Pons (tissue), 1 donor: Measurements from ENCODE around the gene MLNR.
A peak's percentile ranks its signal among the peaks of the same experiment; 100 is the strongest.

Source experiments
- DNase-seq: peaks from one replicate; pipeline ENCODE4 v3.0.0-alpha.2; 2016; ENCODE audit warnings: low spot score

The MLNR gene

DNA sequence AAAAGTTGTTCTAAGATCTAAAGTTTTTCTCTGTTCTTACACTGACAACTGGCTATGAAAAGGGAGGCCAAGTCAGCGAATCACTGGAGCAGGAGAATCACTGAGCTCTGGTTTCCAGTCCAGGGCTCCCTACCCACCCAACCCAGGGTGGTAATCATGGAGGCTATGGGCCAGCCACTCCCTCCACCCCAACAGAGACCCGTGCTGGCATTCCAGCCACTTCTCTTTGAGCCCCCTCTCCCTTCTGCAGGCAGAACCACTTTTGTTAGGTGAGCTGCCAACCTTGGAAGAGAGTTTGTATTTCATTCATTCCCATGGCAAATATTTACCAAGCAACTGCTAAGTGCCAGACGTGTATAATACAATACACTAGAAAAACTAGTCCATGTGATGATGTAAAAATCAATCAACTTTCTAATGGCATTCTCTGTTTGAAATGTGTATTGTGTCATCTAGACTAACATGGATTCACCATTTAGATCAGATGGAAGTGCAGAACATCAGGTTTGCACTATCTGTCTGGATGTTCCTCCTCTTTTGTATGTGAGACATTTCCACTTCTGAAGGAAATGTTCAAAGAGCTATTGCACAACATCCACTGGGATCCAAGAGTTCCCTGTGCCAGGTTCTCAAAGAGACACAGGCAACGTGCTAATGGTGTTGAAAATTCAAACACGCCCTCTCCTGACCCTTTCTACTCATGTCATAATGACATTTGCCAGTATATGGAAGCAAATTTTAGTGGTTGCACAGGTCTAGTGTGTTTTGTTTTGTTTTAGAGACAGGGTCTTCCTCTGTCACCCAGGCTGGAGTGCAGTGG, 5.3 kb downstream of the MLNR start:
- no peak for DNase-seq

DNA sequence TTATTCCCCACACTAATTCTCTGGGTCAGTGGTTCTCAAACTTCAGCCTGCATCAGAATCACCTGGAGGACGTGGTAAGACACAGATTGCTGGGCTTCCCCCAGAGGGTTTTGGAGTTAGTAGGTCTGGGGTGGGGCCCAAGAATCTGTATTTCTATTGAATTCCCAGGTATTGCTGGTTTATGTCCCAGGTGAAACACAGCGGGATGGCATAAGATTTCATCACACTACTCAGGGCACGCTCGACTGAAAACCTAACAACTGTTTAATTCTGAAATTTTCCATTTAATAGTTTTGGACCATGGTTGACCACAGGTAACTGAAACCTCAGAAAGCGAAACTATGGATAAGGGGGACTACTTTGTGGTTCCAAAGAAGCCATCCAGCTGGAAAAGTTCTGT, 6.5 kb downstream of the MLNR start:
- no peak for DNase-seq

DNA sequence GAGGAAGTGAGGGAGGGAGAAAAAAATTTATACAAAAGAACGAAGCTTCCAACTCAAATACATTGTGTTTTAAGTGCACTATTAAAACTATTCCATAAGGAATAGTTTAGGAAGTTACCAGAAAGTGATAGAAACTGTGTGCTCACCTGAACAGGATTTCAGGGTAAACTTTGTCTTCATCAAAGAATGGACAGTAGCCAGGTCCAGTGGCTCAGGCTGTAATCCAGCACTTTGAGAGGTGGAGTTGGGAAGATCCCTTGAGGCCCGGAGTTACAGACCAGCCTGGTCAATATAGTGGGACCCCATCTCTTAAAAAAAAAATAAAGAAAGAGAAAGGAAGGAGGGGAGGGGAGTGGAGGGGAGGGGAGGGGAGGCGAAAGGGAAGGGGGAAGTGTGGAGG, 14.6 kb downstream of the MLNR start:
- DNase-seq: no peak

DNA sequence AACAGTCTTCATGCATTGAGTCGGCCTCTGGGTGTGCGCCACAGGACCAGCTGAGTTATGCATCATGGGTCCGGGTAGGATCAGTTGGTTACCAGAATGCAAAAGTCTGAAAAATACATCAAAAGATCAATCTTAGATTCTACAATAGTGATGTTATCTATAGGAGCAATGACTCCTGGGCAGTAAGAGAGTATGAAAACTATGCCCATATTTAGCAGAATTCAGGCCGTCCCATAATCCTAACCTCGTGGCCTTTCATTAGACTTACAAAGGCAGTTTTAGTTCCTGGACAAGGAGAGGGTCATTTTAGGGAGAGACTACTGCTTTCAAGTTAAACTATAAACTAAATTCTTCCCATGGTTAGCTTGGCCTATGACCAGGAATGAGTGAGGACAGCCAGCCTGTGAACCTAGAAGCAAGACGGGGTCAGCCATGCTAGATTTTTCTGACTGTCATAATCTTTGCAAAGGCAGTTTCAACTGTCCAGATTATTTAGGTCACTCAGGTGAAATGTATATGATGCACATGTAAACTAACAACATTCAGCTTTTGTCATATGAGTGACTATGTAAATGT, 15.8 kb downstream of the MLNR start:
- no peak for DNase-seq

DNA sequence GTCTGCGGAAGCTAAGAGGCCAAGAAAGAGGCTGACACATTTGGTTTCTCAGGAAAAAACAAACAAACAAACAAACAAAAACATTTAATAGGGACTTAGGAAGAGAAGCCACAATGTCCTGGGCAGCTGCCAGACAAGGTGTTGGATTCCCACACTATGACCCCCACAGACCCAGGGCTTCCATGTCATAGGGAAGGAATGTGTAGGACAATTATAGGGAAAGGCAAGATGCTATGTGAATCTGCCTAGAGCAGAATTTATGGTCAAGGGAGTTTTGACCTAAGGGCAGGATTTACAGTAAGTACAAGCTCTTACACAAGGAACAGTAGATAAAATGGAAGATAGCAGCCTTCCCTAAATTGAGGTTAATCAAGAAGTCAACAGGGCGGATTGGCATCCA, 18.5 kb downstream of the MLNR start:
- no peak for DNase-seq

DNA sequence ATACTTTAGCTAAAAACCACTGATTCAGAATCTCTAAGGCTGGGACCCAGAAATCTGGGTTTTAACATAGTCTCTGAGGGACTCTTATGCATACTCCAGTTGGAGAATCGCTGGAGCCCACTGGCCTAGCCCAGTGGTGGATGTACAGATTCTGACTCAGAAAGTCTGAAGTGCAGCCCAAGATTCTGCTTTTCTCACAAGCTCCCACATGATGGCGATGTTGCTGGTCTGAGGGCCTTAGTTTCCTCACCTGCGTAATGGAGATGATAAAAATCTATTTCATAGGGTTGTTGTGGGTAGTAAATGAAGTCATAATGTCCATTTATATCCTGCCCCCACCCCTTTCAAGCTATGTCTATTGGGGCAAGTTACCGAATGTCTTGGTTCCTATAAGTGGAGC, 19.9 kb downstream of the MLNR start:
- DNase-seq: no peak

DNA sequence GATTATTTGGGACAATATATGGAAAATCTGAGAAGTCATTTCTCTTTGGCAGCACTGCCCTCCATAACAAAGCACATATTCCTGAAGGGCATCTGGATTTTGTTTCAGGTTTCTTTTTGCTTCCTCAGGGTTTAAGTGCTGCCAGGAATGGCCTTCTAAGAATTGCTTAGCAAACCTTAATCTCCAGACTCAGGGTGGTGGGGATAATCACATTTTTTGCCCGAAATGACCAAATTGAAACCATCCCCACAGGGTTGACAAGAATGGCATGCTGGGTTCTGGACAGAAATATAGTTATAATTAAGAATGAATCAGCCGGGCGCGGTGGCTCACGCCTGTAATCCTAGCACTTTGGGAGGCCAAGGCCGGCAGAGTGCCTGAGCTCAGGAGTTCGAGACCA, 21.2 kb downstream of the MLNR start:
- DNase-seq: no peak

DNA sequence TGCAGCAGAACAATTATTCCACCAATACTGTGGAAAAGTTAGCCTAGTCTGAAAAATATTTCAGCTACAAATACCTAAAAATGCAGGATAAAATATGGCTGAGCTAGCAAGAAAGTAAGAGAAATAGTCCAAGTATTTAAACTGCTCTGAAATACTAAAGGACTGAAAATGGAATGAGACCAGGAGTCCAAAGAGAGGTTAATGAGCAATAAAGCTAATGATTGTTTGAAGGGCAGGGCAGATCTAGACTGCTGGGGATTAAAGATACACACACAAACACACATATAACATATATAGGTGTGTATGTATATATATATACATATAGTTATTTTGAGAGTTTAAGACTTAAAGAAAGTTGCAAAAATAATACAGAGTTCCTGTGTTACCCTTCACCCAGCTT, 25.0 kb downstream of the MLNR start:
- no peak for DNase-seq

DNA sequence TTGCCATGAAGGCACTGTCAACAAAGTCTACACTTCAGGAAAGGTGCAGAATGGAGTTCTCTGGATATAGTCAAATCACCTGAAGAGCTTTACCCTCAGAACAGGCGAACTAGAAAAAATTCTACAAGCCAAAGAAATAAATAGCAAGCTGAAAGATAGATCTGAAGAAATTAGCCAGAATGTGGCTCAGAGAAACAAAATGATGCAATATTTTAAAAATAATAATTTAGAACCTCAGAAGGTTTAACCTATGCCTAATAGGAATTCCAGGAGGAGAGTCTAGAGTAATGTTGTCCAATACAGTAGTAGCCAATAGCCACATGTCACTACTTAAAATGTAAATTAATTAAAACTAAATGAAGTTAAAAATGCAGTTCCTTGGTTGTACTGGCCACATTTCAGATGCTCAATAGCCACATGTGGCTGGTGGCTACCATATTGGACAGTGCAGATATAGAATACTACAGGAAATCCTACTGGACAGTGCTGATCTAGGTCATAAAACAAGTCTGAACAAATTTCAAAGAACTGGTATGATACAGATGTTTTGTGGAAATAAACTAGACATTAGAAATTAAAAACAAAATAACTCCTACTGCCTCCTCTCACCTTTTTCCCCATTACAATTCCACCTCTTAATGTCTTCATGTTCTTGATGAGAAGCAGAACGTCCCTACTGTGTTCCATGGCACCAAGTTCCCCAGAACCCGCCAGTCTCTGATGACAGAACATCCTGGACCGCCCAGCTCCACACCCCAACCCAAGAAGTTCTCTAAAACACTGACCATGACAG, 26.9 kb downstream of the MLNR start:
- DNase-seq: no peak

DNA sequence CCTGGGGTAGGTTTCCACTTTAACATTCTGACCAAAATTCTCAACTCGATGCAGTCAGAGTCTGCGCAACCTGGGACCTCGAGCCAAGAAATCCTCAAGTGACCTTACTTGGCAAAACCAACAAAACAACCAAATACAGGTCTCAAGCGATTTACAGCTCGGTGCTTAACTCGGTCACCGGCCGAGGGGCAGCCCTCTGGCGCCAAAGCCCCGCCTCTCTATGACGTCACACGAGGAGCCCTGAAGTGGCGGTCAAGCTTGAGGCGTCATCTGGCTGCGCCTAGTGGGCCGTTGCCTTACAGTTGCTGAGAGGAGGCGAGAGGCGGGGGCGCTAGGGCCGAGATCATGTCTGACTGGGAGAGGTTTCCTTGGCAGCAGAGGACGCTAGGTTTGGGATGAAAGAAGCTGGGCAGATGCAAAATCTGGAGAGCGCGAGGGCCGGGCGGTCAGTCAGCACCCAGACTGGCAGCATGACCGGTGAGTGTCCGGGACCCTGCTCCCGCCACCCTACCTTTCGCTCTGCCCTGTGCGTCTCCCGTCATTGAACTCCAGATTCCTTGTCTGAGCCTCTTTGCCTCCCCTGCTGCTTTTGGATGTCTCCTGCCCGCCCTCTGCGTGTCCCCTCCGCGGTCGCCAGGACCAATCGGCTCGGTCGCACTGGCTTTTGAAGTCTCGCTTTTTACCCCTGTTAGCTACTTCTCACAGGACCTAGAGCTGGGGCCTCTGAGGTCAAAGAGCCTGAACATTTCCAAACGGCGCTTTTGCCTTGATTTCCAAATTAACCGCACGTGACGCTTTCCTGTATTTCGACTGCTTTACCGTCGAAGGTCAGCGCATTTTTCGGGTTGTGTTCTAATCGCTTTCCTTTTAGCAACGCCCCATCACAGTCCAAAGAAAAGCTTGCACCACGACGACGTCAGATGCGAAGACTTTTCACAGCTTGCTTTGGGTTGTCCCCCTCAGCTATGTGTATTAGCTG, 27.8 kb downstream of the MLNR start, which contains the start of gene CDADC1:
Gene CDADC1 (plus strand): TSS at position 283 of the 979 bp plus-strand sequence. CDS start 113 bp downstream, at position 396.
- DNase-seq: peak; percentile 96

DNA sequence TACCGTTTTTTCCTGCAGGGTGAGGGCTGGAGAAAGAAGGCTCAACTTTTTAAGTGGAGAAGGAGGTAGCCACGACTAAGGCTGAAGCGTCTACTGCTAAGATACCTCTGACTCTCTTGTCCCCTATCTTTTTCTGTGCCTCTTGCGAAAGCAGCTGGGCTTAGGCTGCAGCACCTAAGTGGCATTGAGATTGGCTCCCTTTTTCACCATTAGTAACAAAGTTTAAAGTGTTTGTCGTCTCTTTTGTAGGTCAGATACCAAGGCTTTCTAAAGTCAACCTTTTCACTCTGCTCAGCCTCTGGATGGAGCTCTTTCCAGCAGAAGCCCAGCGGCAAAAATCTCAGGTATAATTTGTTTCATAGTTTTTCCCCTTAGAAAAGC, 28.5 kb downstream of the MLNR start:
- DNase-seq: peak; percentile 33

DNA sequence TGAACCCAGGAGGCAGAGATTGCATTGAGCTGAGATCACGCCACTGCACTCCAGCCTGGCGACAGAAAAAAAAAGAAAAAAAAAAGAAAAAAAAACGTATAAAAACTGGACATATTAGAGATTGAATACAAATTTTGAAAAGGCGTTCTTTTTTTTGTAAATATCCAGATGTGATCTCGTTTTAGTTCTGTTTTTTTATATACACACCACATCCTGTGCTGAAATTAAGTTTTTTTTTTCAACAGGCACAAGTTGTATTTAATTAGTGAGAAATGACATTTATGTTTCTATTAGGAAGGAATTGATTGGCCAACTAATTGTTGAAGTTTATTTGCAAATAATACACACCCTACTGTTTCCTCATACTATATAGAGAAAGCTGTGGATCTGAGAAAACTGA, 31.2 kb downstream of the MLNR start:
- no peak for DNase-seq

DNA sequence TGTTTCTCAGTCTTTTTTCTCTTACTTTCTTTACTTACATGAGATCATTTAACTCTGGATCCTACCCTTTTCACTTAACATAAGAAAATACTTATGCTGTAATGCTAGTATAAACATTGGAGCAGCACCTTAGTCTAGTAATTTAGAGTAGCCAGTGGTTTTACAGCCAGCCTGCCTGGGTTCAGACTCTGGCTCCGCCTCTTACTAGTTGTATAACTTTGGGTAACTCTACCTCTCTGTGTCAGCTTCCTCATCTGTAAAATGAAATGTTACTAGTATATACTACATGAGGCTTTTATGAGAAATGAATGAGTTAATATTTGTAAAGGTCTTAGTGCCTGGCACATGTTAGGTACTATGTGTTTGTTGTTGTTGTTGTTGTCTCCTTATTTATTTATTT, 33.2 kb downstream of the MLNR start:
- DNase-seq: no peak

DNA sequence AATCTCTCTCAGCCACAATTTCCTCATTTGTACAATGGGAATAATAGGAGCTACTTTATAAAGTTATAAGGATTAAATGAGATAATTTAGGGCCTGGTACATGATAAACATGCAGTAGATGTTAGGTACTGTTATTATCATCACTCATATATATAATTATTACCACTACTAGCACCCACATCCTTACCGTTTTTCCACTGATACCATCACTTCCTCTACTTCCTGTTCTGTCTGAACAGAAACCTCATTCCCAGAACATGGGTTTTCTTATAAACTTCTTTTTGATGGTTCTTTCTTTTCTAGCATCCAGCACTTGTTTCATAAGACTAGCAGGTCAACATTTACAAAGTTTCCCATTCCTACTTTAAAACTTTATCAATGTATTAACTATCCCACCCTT, 33.9 kb downstream of the MLNR start:
- no peak for DNase-seq

DNA sequence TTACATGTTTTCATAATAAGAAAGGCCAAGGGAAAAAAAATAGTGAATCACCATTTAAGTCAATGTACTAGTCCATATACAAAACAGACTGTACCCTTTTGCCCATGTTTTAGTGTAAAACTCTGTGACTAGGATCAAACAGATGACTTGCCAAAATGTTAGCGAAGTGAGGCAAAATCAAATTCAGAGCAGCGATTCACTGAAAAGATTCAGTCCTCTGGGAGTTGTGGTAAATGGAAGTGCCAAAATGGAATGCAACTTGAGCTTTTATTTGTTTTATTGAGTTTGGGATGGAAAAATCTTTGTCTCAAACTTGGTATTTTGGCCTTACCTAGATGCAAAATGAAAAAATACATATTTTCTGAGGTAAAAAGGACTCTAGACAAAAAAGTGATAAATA, 36.7 kb downstream of the MLNR start:
- DNase-seq: no peak

DNA sequence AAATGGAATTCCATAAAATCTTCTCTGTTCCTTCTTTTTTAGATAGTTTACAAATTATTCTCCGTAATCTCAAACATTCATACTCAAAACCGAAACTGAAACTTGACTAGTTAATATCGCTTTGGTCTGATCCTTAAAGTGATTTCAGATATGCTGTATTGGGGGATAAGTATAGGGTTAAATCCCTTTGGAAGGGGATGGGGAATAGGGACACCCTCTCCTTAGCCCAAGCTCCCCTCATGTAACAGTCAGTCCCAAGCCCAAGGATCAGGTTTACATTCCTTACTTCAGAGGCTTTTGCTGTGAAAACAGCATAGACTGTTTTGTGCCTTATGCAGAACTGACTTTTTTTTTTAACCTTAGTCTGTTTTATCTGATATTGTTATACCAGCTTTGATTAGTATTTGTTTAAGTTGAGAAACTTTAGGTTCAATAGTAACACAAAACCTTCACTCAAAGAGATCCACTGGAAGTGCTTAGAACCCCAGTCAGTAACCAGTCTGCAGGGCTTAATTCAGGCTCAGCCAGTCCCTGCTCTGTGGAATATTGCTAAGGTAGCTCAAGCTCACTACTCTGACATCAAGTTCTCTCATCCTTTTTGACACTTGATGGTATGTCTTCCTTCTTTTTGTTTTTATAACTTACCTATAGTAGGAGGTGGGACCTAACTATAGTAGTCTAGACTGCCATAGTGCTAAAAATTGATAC, 38.1 kb downstream of the MLNR start:
- DNase-seq: no peak

DNA sequence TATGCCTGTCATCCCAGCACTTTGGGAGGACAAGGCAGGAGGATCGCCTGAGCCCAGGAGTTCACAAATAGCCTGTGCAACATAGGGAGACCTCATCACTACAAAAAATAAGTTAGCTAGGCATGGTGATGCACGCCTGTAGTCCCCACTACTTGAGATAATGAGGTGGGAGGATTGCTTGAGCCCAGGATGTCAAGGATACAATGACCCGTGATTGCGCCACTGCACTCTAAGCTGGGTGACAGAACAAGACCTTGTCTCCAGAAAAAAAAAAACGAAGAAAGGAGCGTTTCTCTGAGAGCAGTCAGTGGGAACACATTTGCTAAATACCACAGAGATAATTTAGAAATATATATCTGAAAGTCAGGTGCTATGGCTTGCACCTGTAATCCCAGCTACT, 39.4 kb downstream of the MLNR start:
- DNase-seq: no peak

DNA sequence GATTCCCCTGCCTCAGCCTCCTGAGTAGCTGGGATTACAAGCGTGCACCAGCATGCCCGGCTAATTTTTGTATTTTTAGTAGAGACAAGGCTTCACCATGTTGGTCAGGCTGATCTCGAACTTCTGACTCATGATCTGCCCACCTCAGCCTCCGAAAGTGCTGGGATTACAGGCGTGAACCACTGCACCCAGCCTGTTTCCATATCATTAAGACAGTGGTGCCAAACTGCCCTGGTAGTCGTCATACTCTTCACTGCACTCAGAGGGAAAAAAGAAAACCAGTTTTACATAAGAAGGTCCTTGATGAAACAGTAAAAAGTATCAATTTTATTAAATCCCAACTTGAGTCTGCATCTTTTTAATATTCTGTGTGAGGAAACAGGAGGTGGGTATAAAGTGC, 42.5 kb downstream of the MLNR start:
- DNase-seq: no peak

DNA sequence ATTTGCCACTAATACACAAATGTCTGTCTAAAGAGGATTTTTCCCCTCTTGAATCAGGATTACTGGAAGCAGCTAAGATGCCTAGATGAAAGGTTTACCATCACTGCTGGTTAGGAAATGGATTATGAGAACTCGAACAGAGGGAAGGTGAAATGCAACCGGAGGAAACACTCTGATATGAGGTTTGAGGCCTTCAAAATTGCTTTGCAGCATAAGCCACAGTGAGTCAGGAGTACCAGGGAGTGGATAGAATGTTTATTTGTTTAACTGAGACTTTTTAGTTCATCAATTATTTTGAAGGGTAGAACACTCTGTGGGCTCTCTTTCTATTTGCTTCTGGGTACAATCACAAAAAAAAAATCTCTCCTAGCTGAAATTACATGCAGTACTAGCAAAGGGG, 45.7 kb downstream of the MLNR start:
- no peak for DNase-seq

DNA sequence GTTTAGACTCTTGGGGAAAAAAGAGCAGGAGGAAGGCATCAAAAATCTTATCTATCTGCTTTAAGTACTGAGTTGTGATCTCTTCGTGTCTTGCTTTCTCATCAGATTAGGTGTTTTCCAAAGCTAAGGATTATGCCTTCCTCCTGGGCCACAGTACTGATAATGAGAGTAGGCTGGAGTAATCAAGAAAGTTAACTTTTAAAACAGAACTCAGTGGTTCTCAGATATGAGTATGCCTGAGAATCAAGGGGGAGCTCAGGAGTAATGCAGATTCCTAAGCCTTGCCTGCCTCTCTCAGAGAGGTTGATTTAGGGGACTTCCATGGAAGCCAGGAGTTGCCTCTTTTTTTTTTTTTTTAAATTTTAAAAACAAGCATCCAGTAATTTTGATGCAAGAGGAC, 51.1 kb downstream of the MLNR start:
- DNase-seq: no peak
